ENCODE measurements around the gene PPARGC1A. TPM values are rescaled to one million over a fixed set of nuclear protein-coding genes. Genes with fewer than 3 reads are reported as not detected.

PPARGC1A gene
- total and polyA plus RNA-seq, 2 of the 13 experiments (the other 11 are each of a cell fraction or from before 2014, with no cell fraction given) = 20.7 to 37.3 TPM

DNA sequence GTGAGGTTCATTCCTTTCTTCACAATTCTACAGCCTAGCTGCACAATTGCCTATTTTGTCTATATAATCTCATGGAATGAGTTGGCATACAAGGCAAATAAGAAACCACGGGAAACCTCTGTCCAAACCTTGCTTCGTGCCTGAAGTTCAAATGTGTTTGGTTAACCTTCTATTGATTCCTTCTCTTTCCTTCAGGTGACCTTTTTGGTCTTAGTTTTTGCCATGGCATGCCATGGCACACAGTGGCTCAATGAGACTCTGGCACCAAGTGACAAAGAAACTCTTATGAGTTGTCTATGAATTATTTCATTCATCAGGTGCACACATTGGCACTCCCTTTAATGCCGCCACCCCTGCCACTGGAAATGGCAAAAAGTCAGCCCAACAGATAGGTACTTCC lies 101.8 kb downstream of the PPARGC1A start (continued):
- no peak for TF ChIP-seq KDM6A (CRISPR knock-in tag; IDR thresholded peaks at IDR 0.05; ENCODE audit: low read depth)
- TF ChIP-seq, protein P1, sequence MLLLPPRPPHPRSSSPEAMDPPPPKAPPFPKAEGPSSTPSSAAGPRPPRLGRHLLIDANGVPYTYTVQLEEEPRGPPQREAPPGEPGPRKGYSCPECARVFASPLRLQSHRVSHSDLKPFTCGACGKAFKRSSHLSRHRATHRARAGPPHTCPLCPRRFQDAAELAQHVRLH (CRISPR knock-in tag; IDR thresholded peaks at IDR 0.05; ENCODE audit: borderline replicate concordance, low read depth) = no peak
- no peak for TF ChIP-seq CCDC6 (CRISPR knock-in tag; IDR thresholded peaks at IDR 0.05)
- no peak for TF ChIP-seq TRIM24 (CRISPR knock-in tag; IDR thresholded peaks at IDR 0.05)
- no peak for TF ChIP-seq GTF2F1 (IDR thresholded peaks at IDR 0.05; ENCODE audit: low read length)
- TF ChIP-seq, protein P2, sequence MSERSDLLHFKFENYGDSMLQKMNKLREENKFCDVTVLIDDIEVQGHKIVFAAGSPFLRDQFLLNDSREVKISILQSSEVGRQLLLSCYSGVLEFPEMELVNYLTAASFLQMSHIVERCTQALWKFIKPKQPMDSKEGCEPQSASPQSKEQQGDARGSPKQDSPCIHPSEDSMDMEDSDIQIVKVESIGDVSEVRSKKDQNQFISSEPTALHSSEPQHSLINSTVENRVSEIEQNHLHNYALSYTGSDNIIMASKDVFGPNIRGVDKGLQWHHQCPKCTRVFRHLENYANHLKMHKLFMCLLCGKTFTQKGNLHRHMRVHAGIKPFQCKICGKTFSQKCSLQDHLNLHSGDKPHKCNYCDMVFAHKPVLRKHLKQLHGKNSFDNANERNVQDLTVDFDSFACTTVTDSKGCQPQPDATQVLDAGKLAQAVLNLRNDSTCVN (CRISPR knock-in tag; IDR thresholded peaks at IDR 0.05; ENCODE audit: borderline replicate concordance) = no peak
- TF ChIP-seq PAF1 (CRISPR knock-in tag; IDR thresholded peaks at IDR 0.05) = no peak
- TF ChIP-seq ZBTB8A (CRISPR knock-in tag; IDR thresholded peaks at IDR 0.05; ENCODE audit: borderline replicate concordance, low read depth) = no peak
- no peak for TF ChIP-seq ATAD3A (CRISPR knock-in tag; IDR thresholded peaks at IDR 0.05)
- no peak for TF ChIP-seq ZBTB1 (CRISPR knock-in tag; IDR thresholded peaks at IDR 0.05; ENCODE audit: borderline replicate concordance)
- TF ChIP-seq ZNF709 (CRISPR knock-in tag; IDR thresholded peaks at IDR 0.05) = no peak
- no peak for TF ChIP-seq ZNF703 (CRISPR knock-in tag; IDR thresholded peaks at IDR 0.05; ENCODE audit: borderline replicate concordance)
- TF ChIP-seq FOXK2 (IDR thresholded peaks at IDR 0.05) = no peak
- no peak for TF ChIP-seq ZFP37 (CRISPR knock-in tag; IDR thresholded peaks at IDR 0.05; ENCODE audit: borderline replicate concordance)
- no peak for TF ChIP-seq ZEB1 (IDR thresholded peaks at IDR 0.05; ENCODE audit: insufficient replicate concordance, low read depth)
- TF ChIP-seq, protein P3, sequence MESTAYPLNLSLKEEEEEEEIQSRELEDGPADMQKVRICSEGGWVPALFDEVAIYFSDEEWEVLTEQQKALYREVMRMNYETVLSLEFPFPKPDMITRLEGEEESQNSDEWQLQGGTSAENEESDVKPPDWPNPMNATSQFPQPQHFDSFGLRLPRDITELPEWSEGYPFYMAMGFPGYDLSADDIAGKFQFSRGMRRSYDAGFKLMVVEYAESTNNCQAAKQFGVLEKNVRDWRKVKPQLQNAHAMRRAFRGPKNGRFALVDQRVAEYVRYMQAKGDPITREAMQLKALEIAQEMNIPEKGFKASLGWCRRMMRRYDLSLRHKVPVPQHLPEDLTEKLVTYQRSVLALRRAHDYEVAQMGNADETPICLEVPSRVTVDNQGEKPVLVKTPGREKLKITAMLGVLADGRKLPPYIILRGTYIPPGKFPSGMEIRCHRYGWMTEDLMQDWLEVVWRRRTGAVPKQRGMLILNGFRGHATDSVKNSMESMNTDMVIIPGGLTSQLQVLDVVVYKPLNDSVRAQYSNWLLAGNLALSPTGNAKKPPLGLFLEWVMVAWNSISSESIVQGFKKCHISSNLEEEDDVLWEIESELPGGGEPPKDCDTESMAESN (CRISPR knock-in tag; conservative IDR thresholded peaks at IDR 0.05) = no peak
- TF ChIP-seq SIN3B (IDR thresholded peaks at IDR 0.05; ENCODE audit: low read length) = no peak
- TF ChIP-seq SAFB2 (CRISPR knock-in tag; IDR thresholded peaks at IDR 0.05; ENCODE audit: borderline replicate concordance, low read depth) = no peak
- TF ChIP-seq ZSCAN30 (CRISPR knock-in tag; IDR thresholded peaks at IDR 0.05) = no peak
- no peak for TF ChIP-seq HIVEP1 (CRISPR knock-in tag; IDR thresholded peaks at IDR 0.05)
- TF ChIP-seq ZNF354B (CRISPR knock-in tag; IDR thresholded peaks at IDR 0.05) = no peak
- no peak for TF ChIP-seq ZMYM3 (CRISPR knock-in tag; IDR thresholded peaks at IDR 0.05)
- no peak for TF ChIP-seq ZNF790 (CRISPR knock-in tag; IDR thresholded peaks at IDR 0.05; ENCODE audit: borderline replicate concordance)
- 0 out of 2 replicates have a peak, but pooled peaks have one; percentile 5 for TF ChIP-seq MIER2 (CRISPR knock-in tag; IDR thresholded peaks at IDR 0.05)

Measured in HepG2 (cell line).